ENCODE measurements around the gene ADARB2.

GRCh38 chr10:1367938-1368841 is 369.1 kb downstream of the ADARB2 start:
- TF ChIP-seq POLR2A (IDR thresholded peaks at IDR 0.05; ENCODE audit: low read depth, low read length) (no peak), TAF1 (IDR thresholded peaks at IDR 0.05; ENCODE audit: low read depth, low read length) (no peak)
